ENCODE measurements around the gene TAB2.
"Not testable (repeated sequence)": the region's sequence is repeated elsewhere in the genome, so short reads cannot be mapped to it uniquely, and the experiment has no call there.

TAB2 gene

DNA sequence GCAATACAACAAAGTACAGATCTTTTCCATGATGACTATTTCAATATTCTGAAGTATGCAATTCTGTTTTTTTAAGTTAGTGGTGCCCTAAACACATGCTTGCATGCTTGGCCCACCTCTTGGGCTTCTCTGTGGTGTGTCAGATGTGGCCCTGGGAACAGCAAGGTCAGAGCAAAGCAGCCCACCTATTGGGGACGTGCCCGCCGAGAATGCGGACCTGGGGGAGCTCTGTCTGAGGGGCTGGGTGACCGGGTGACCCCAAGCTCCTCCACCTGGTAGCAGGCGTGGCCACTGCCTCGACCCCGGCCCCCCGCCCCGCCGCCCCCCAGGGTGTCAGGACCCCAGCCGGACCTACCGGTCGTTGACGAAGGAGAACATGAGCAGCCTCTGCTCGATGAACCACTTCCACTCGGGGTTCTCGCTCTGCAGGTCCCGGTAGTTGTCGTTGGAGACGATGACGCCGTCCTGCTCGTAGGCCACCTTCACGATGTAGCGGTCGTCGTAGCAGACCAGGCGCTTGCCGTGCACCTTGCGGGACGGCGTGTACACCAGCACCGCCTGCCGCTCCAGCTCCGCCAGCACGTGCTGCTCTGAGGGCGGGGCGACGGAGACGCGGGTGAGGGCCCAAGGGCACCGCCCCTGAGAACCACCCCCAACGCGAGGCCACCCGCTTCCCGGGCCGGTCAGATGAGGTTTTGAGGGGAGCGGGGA lies 139.0 kb downstream of the TAB2 start:
- POLR2A ChIA-PET = no interaction called here
- CTCF ChIA-PET = no interaction called here
- TF ChIP-seq NFRKB (IDR thresholded peaks at IDR 0.05) (no peak), L3MBTL2 (conservative IDR thresholded peaks at IDR 0.05) (no peak), TARDBP (IDR thresholded peaks at IDR 0.05) (no peak), CTBP1 (IDR thresholded peaks at IDR 0.05; ENCODE audit: borderline replicate concordance) (no peak), FOXK2 (IDR thresholded peaks at IDR 0.05) (no peak), FOXA1 (IDR thresholded peaks at IDR 0.05) (no peak), SP1 (IDR thresholded peaks at IDR 0.05) (no peak), FOXM1 (IDR thresholded peaks at IDR 0.05; ENCODE audit: borderline replicate concordance) (no peak), ARNT (IDR thresholded peaks at IDR 0.05) (no peak), LEF1 (IDR thresholded peaks at IDR 0.05; ENCODE audit: borderline replicate concordance) (no peak), ZNF384 (IDR thresholded peaks at IDR 0.05) (no peak), BHLHE40 (IDR thresholded peaks at IDR 0.05; ENCODE audit: borderline replicate concordance) (no peak), HDGF (IDR thresholded peaks at IDR 0.05; ENCODE audit: borderline replicate concordance) (no peak)
- TF ChIP-seq, protein P1, sequence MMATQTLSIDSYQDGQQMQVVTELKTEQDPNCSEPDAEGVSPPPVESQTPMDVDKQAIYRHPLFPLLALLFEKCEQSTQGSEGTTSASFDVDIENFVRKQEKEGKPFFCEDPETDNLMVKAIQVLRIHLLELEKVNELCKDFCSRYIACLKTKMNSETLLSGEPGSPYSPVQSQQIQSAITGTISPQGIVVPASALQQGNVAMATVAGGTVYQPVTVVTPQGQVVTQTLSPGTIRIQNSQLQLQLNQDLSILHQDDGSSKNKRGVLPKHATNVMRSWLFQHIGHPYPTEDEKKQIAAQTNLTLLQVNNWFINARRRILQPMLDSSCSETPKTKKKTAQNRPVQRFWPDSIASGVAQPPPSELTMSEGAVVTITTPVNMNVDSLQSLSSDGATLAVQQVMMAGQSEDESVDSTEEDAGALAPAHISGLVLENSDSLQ (IDR thresholded peaks at IDR 0.05) = no peak
- DNase-seq (ENCODE audit: extremely low spot score) = no peak

DNA sequence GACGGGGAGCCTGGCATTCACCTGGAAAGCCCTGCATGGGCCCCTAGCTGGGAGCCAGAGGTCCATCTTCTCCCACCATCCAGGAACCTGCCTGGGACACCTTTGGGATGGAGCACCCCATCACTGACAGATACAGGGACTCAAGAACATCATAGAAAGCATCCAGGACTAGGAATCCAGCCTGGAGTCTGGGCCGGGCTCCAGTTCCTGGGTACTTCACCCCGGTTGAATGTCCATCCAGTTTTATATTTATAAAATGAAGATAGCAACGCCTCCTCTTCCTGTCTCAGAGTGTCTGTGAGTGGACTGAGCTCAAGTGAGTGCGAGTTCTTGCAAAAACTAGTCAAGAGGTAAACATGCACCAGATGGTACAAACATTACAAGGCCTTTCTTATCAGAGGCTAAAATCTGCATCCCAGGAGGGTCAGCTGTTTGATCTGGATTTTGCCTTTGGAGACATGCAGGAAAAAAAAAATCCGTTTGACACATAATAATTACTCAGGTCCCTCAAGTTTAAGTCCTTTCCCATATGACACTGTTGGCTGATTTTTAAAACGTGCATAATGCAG lies 139.9 kb downstream of the TAB2 start:
- ChIA-PET CTCF (no interaction called here), POLR2A (no interaction called here)
- TF ChIP-seq ARNT (IDR thresholded peaks at IDR 0.05) = no peak
- TF ChIP-seq FOXA1 (IDR thresholded peaks at IDR 0.05) = no peak
- no peak for TF ChIP-seq LEF1 (IDR thresholded peaks at IDR 0.05; ENCODE audit: borderline replicate concordance)
- TF ChIP-seq FOXK2 (IDR thresholded peaks at IDR 0.05) = no peak
- TF ChIP-seq SP1 (IDR thresholded peaks at IDR 0.05) = no peak
- no peak for TF ChIP-seq ZNF384 (IDR thresholded peaks at IDR 0.05)
- DNase-seq (ENCODE audit: extremely low spot score) = no peak

DNA sequence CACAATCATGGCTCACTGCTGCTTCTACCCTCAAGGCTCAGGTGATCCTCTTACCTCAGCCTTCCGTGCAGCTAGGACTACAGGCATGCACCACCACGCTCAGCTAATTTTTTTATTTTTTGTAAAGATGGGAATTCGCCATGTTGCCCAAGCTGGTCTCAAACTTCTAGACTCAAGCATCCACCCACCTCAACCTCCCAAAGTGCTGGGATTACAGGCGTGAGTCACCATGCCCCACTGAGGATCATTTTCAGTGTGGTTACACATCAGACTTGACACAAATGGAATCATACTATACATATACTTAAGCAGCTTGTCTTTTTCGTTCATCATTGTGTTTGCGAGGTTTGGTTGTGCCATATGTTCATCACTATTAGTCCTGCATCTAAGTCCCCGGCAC lies 140.7 kb downstream of the TAB2 start:
- ChIA-PET CTCF (no interaction called here), POLR2A (no interaction called here)

DNA sequence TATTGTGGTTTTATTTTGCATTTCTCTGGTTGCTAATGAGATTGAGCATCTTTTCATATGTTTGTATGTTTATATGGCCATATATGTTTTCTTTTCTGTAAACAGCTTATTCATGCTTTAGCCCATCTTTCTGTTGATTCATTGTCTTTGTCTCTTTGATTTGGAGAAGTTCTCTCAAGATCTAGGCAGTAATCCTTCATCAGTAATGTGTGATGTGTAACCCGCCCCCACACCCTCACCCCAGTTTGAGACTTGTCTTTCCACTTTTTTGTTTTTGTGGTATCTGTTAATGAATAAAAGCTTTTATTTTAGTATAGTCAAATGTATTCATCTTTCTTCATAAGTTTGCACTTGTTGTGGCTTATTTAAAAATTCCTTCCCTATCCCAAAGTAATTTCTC lies 141.3 kb downstream of the TAB2 start:
- TF ChIP-seq, protein P1 (IDR thresholded peaks at IDR 0.05) = no peak
- TF ChIP-seq BHLHE40 (IDR thresholded peaks at IDR 0.05; ENCODE audit: borderline replicate concordance) = no peak
- no peak for TF ChIP-seq NFRKB (IDR thresholded peaks at IDR 0.05)
- TF ChIP-seq SP1 (IDR thresholded peaks at IDR 0.05) = no peak
- no peak for TF ChIP-seq CTBP1 (IDR thresholded peaks at IDR 0.05; ENCODE audit: borderline replicate concordance)
- TF ChIP-seq ELF4 (IDR thresholded peaks at IDR 0.05) = no peak
- TF ChIP-seq FOXM1 (IDR thresholded peaks at IDR 0.05; ENCODE audit: borderline replicate concordance) = no peak
- CTCF ChIA-PET = no interaction called here
- POLR2A ChIA-PET = no interaction called here
- no peak for DNase-seq (ENCODE audit: extremely low spot score)

More for the DNA sequence above, 140.7 kb downstream of the TAB2 start:
- no peak for DNase-seq (ENCODE audit: extremely low spot score)
- no peak for TF ChIP-seq FOXA1 (IDR thresholded peaks at IDR 0.05)
- TF ChIP-seq BHLHE40 (IDR thresholded peaks at IDR 0.05; ENCODE audit: borderline replicate concordance) = no peak
- no peak for TF ChIP-seq L3MBTL2 (conservative IDR thresholded peaks at IDR 0.05)
- TF ChIP-seq HDGF (IDR thresholded peaks at IDR 0.05; ENCODE audit: borderline replicate concordance) = no peak
- TF ChIP-seq ARNT (IDR thresholded peaks at IDR 0.05) = no peak
- no peak for TF ChIP-seq FOXM1 (IDR thresholded peaks at IDR 0.05; ENCODE audit: borderline replicate concordance)
- TF ChIP-seq NFRKB (IDR thresholded peaks at IDR 0.05) = no peak
- TF ChIP-seq TARDBP (IDR thresholded peaks at IDR 0.05) = no peak
- TF ChIP-seq, protein P1 (IDR thresholded peaks at IDR 0.05) = no peak
- no peak for TF ChIP-seq ZNF384 (IDR thresholded peaks at IDR 0.05)
- no peak for TF ChIP-seq ELF4 (IDR thresholded peaks at IDR 0.05)

DNA sequence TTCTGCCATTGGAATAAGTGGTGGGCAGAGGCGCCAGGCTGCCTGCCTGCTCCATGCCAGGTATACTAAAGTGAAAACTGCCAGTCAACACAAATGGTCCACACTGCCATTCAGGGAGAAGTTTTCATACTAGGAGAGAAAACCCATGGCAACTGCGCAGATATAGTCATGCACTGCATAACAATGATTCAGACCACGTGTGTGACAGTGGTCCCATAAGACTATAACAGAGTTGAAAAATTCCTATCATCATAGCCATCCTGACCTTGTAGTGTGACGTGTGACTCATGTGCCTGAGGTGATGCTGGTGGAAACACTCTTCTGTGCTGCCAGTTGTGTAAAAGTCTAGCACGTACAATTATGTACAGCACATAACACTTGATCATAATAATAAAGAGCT lies 142.2 kb downstream of the TAB2 start:
- ChIA-PET POLR2A (no interaction called here), CTCF (no interaction called here)
- TF ChIP-seq L3MBTL2 (conservative IDR thresholded peaks at IDR 0.05) (no peak), SUZ12 (IDR thresholded peaks at IDR 0.05) (no peak), TARDBP (IDR thresholded peaks at IDR 0.05) (no peak), SP1 (IDR thresholded peaks at IDR 0.05) (no peak), ZNF384 (IDR thresholded peaks at IDR 0.05) (no peak), HDGF (IDR thresholded peaks at IDR 0.05; ENCODE audit: borderline replicate concordance) (no peak), NFRKB (IDR thresholded peaks at IDR 0.05) (no peak), LEF1 (IDR thresholded peaks at IDR 0.05; ENCODE audit: borderline replicate concordance) (no peak), ELF4 (IDR thresholded peaks at IDR 0.05) (no peak), ARNT (IDR thresholded peaks at IDR 0.05) (no peak), FOXM1 (IDR thresholded peaks at IDR 0.05; ENCODE audit: borderline replicate concordance) (no peak), FOXK2 (IDR thresholded peaks at IDR 0.05) (no peak), CTBP1 (IDR thresholded peaks at IDR 0.05; ENCODE audit: borderline replicate concordance) (no peak)
- TF ChIP-seq, protein P1 (IDR thresholded peaks at IDR 0.05) = no peak
- DNase-seq (ENCODE audit: extremely low spot score) = no peak

DNA sequence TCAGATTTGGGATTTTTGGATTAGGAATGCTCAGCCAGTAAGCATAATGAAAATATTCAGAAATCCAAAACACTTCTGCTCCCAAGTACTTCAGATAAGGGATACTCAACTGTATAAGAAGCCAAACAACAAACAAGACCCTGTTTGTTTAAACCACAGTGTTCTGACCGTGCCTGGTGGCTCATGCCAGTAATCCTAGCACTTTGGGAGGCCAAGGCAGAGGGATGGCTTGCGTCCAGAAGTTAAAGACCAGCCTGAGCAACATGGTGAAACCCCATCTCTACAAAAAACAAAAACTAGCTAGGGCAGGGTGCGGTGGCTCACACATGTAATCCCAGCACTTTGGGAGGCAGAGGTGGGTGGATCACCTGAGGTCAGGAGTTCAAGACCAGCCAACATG lies 142.7 kb downstream of the TAB2 start:
- DNase-seq (ENCODE audit: extremely low spot score); CTCF ChIA-PET; POLR2A ChIA-PET: not testable (repeated sequence)
